IMR-90 (cell line): ENCODE results near the gene SLC26A3. TPM values are rescaled to one million over a fixed set of nuclear protein-coding genes. Genes with fewer than 3 reads are reported as not detected.

Experiments
- ATAC-seq: fragments of 200-7000 bp; cut with Tn5 transposase; 2 replicates; pipeline ENCODE4 v1.9.1; 2020; ENCODE audit warnings: low read depth, mild to moderate bottlenecking, moderate library complexity
- BruUV-seq: library from RNA; stranded (reverse); fragments of 400-500 nt; replicated peaks from 2 replicates; lab custom pipeline; 2021; lab: Mats Ljungman, UMichigan
- CTCF ChIA-PET: fragments of 300-600 bp; formaldehyde crosslinking; extraction: SDS; loops from one replicate; lab custom pipeline; 2021; ENCODE audit warnings: antibody characterized with exemption; lab: Yijun Ruan, JAX
- POLR2A ChIA-PET: fragments of 300-600 bp; sonication (Branson Sonifier 250); formaldehyde crosslinking; loops from one replicate; lab custom pipeline; 2022; ENCODE audit warnings: antibody characterized with exemption; ENCODE audit not compliant: unreplicated experiment; lab: Charles Lee
- DNase-seq: peaks from one replicate; pipeline ENCODE4 v3.0.0; 2013
- H2AFZ ChIP-seq: replicated peaks from 2 replicates; pipeline ENCODE3; 2013; ENCODE audit warnings: low read length, mild to moderate bottlenecking; ENCODE audit not compliant: poor library complexity
- H2AK5ac ChIP-seq: 2 replicates; pipeline ENCODE4 v1.6.1; 2013; ENCODE audit warnings: low read depth, low read length, inconsistent platforms
- H2AK9ac ChIP-seq: replicated peaks from 2 replicates; pipeline ENCODE3; 2013; ENCODE audit warnings: mild to moderate bottlenecking, low read depth, low read length, moderate library complexity; ENCODE audit not compliant: poor library complexity
- H2BK120ac ChIP-seq: 2 replicates; pipeline ENCODE4 v1.6.1; 2013; ENCODE audit warnings: low read depth, low read length, inconsistent platforms
- H2BK15ac ChIP-seq: 3 replicates; pipeline ENCODE4 v1.6.1; 2013; ENCODE audit warnings: low read depth, low read length, inconsistent platforms
- H2BK20ac ChIP-seq: 2 replicates; pipeline ENCODE4 v1.6.1; 2013; ENCODE audit warnings: low read depth, mild to moderate bottlenecking, inconsistent platforms, low read length, moderate library complexity
- H2BK5ac ChIP-seq: 2 replicates; pipeline ENCODE4 v1.6.1; 2013; ENCODE audit warnings: mild to moderate bottlenecking, low read depth, low read length, inconsistent platforms; ENCODE audit not compliant: poor library complexity, severe bottlenecking
- H3K14ac ChIP-seq: replicated peaks from 2 replicates; pipeline ENCODE4 v1.6.1; 2013; ENCODE audit warnings: low read depth, low read length, inconsistent platforms
- H3K18ac ChIP-seq: 2 replicates; pipeline ENCODE4 v1.6.1; 2013; ENCODE audit warnings: low read depth, low read length, control low read depth
- H3K23ac ChIP-seq: 2 replicates; pipeline ENCODE4 v1.6.1; 2013; ENCODE audit warnings: low read depth, low read length, inconsistent platforms
- H3K27ac ChIP-seq: 2 replicates; pipeline ENCODE4 v1.5.1; 2013; ENCODE audit warnings: mild to moderate bottlenecking, control low read depth, low read length; ENCODE audit not compliant: insufficient read depth
- H3K27me3 ChIP-seq: 2 replicates; pipeline ENCODE4 v1.6.1; 2013; ENCODE audit warnings: low read length; ENCODE audit not compliant: control insufficient read depth, insufficient read depth
- H3K36me3 ChIP-seq: 2 replicates; pipeline ENCODE4 v1.6.1; 2013; ENCODE audit warnings: low read length, mixed read lengths; ENCODE audit not compliant: control insufficient read depth, insufficient read depth
- H3K4ac ChIP-seq: 2 replicates; pipeline ENCODE4 v1.6.1; 2013; ENCODE audit warnings: low read depth, low read length, inconsistent platforms
- H3K4me1 ChIP-seq: 2 replicates; pipeline ENCODE4 v1.6.1; 2013; ENCODE audit warnings: low read length, mixed read lengths; ENCODE audit not compliant: control insufficient read depth, insufficient read depth
- H3K4me2 ChIP-seq: 2 replicates; pipeline ENCODE4 v1.6.1; 2013; ENCODE audit warnings: low read depth, mild to moderate bottlenecking, control low read depth, low read length, moderate library complexity
- H3K4me3 ChIP-seq: 2 replicates; pipeline ENCODE4 v1.5.1; 2013; ENCODE audit warnings: low read depth, mild to moderate bottlenecking, control low read depth, low read length, moderate library complexity; ENCODE audit not compliant: insufficient read depth
- H3K56ac ChIP-seq: 2 replicates; pipeline ENCODE4 v1.6.1; 2013; ENCODE audit warnings: low read length, inconsistent platforms; ENCODE audit not compliant: insufficient read depth; ENCODE audit errors: extremely low read depth
- H3K79me1 ChIP-seq, 2 experiments: 2 replicates each; pipeline ENCODE4 v1.6.1; 2013; ENCODE audit warnings: low read length in 2 of 2, inconsistent platforms in 1 of 2, low read depth in 1 of 2
- H3K9ac ChIP-seq: 2 replicates; pipeline ENCODE4 v1.6.1; 2013; ENCODE audit warnings: low read depth, low read length, control low read depth
- H3K9me1 ChIP-seq: 2 replicates; pipeline ENCODE4 v1.6.1; 2013; ENCODE audit warnings: low read length, inconsistent platforms; ENCODE audit not compliant: insufficient read depth
- H3K9me3 ChIP-seq: 2 replicates; pipeline ENCODE4 v1.6.1; 2013; ENCODE audit warnings: low read length; ENCODE audit not compliant: control insufficient read depth, insufficient read depth
- H4K20me1 ChIP-seq: 2 replicates; pipeline ENCODE4 v1.6.1; 2013; ENCODE audit warnings: low read length, inconsistent platforms; ENCODE audit not compliant: insufficient read depth
- H4K5ac ChIP-seq: 2 replicates; pipeline ENCODE4 v1.6.1; 2013; ENCODE audit warnings: mild to moderate bottlenecking, low read depth, low read length, control low read depth
- H4K8ac ChIP-seq, 2 experiments: 2 replicates each; pipeline ENCODE4 v1.6.1; 2013; ENCODE audit warnings: low read depth in 2 of 2, low read length in 2 of 2, control low read depth in 1 of 2, inconsistent platforms in 1 of 2
- H4K91ac ChIP-seq: 2 replicates; pipeline ENCODE4 v1.6.1; 2013; ENCODE audit warnings: low read depth, low read length, inconsistent platforms; ENCODE audit not compliant: insufficient read depth
- CEBPB ChIP-seq: IDR thresholded peaks from 2 replicates; pipeline ENCODE4 v1.6.1; 2012; ENCODE audit warnings: low read depth, low read length, improper control_type of control experiment
- MAFK ChIP-seq: IDR thresholded peaks from 2 replicates; pipeline ENCODE4 v1.6.1; 2012; ENCODE audit warnings: low read depth, low read length, improper control_type of control experiment
- RCOR1 ChIP-seq: IDR thresholded peaks from 2 replicates; pipeline ENCODE4 v1.6.1; 2012; ENCODE audit warnings: mild to moderate bottlenecking, low read length, improper control_type of control experiment; ENCODE audit not compliant: insufficient replicate concordance
- USF2 ChIP-seq: fragments of 150-350 bp; IDR thresholded peaks from 2 replicates; pipeline ENCODE4 v1.6.1; 2017; ENCODE audit warnings: mild to moderate bottlenecking, antibody characterized with exemption, low read length, low read depth
- WGBS, 2 experiments: methylation state at CpG; one replicate each; pipeline versions ENCODE4 v1.1.5 to v1.1.7; 2013; ENCODE audit warnings: missing lambda C conversion rate in 2 of 2; ENCODE audit not compliant: insufficient read length in 1 of 2; ENCODE audit errors: extremely low coverage in 2 of 2; 5-methylcytosine and 5-hydroxymethylcytosine counted together
- dilution Hi-C: fragments of 300-500 bp; cut with HindIII; formaldehyde crosslinking; loops from one replicate; pipeline ENCODE4 v1.14.3; 2018; ENCODE audit warnings: low sequenced_read_pairs; ENCODE audit not compliant: unreplicated experiment
- in situ Hi-C: fragments of 300-500 bp; cut with MboI; formaldehyde crosslinking; loops from 3 replicates; pipeline ENCODE4 v1.14.3; 2019; ENCODE audit warnings: low sequenced_read_pairs, inconsistent platforms, mixed read lengths
- intact Hi-C: fragments of 100-400 bp; cut with micrococcal nuclease; formaldehyde crosslinking; loops from 2 replicates; pipeline ENCODE4 v1.10.0; 2022
- polyA plus RNA-seq, 3 experiments: library from polyadenylated mRNA; depleted of rRNA; stranded (reverse); fragments of >200 nt; gene quantifications; 2 replicates each; pipeline ENCODE4 v1.2.3, GENCODE V29; 2012; ENCODE audit warnings: low replicate concordance in 1 of 3
- total RNA-seq: library from RNA; depleted of rRNA; stranded (reverse); fragments of >200 nt; gene quantifications from 2 replicates; pipeline ENCODE4 v1.2.3, GENCODE V29; 2012

The SLC26A3 gene
- total and polyA plus RNA-seq, 2 of the 4 experiments (the other 2 are of a cell fraction) = not detected

- no peak for DNase-seq
- BruUV-seq = no TSS peak
- H2BK15ac ChIP-seq = no peak overlapping the region
- H3K56ac ChIP-seq = no peak overlapping the region
- H2BK20ac ChIP-seq = no peak overlapping the region
- ChIA-PET POLR2A (no interaction called here), CTCF (interaction anchor here (0.5 kb wide), 1 partner anchor 22 kb away, joined by 6 read pairs; no protein-coding TSS in a partner anchor)
- no peaks in the 10 kb centered on the region for H3K9me1 ChIP-seq
- in situ Hi-C loops = no loop called here
- no peak overlapping the region for H3K14ac ChIP-seq
- no peak for ATAC-seq
- no peak overlapping the region for H3K27ac ChIP-seq
- no peak overlapping the region for H4K91ac ChIP-seq
- no peak overlapping the region for H3K4me3 ChIP-seq
- no peaks in the 10 kb centered on the region for H3K79me1 ChIP-seq
- H2AFZ ChIP-seq = no peak overlapping the region
- no peak overlapping the region for H2AK5ac ChIP-seq
- H3K18ac ChIP-seq = no peak overlapping the region
- H3K23ac ChIP-seq = no peak overlapping the region
- intact Hi-C loops = no loop called here
- no peak overlapping the region for H3K4me2 ChIP-seq
- no peaks in the 10 kb centered on the region for H3K36me3 ChIP-seq
- no peaks in the 10 kb centered on the region for H4K20me1 ChIP-seq
- no peak overlapping the region for H3K4ac ChIP-seq
- H3K27me3 ChIP-seq = no peaks in the 10 kb centered on the region; the same call in none of the 2 replicates
- no peaks in the 10 kb centered on the region for H3K9me3 ChIP-seq
- H2BK120ac ChIP-seq = no peak overlapping the region
- dilution Hi-C loops = no loop called here
- no peak overlapping the region for H2AK9ac ChIP-seq
- WGBS, 2 experiments = no CpG with 5 or more reads among the region's 3 CpGs
- H3K9ac ChIP-seq = no peak overlapping the region
- no peak overlapping the region for H2BK5ac ChIP-seq
- TF ChIP-seq CEBPB (no peak), USF2 (no peak), RCOR1 (no peak), MAFK (no peak)
- no peak overlapping the region for H4K8ac ChIP-seq
- H4K5ac ChIP-seq = no peak overlapping the region
- H3K4me1 ChIP-seq = no peaks in the 10 kb centered on the region
These were observed 7.6 kb upstream of the SLC26A3 start for GRCh38 chr7:107810626-107811025.
